ENCODE results near the gene RCOR2.

The RCOR2 gene

GRCh38 chr11:63922673-63923192, 5.8 kb upstream of the RCOR2 start:
- no peak for DNase-seq

GRCh38 chr11:63920939-63921417, 4.0 kb upstream of the RCOR2 start:
- no peak for DNase-seq

GRCh38 chr11:63920126-63920938, 3.4 kb upstream of the RCOR2 start:
- DNase-seq: no peak

- DNase-seq: peak; percentile 68
These were observed 2.5 kb upstream of the RCOR2 start for GRCh38 chr11:63919267-63920125.

GRCh38 chr11:63918507-63919191, 1.7 kb upstream of the RCOR2 start:
- DNase-seq: no peak

GRCh38 chr11:63917692-63918506, 935 bp upstream of the RCOR2 start:
- DNase-seq: peak; percentile 96

- DNase-seq: no peak
These were observed 765 bp downstream of the RCOR2 start for GRCh38 chr11:63915961-63916836.

- DNase-seq: no peak
These were observed 1.9 kb downstream of the RCOR2 start for GRCh38 chr11:63914896-63915691.

- DNase-seq: no peak
These were observed 2.8 kb downstream of the RCOR2 start for GRCh38 chr11:63913866-63914830.

- DNase-seq: no peak
These were observed 4.3 kb downstream of the RCOR2 start for GRCh38 chr11:63912678-63913077.

- no peak for DNase-seq
These were observed 5.1 kb downstream of the RCOR2 start for GRCh38 chr11:63911876-63912275.

GRCh38 chr11:63911440-63911839, 5.5 kb downstream of the RCOR2 start:
- no peak for DNase-seq

GRCh38 chr11:63910675-63911074, 6.3 kb downstream of the RCOR2 start:
- no peak for DNase-seq

GRCh38 chr11:63909591-63910506, 7.1 kb downstream of the RCOR2 start:
- peak; percentile 57 for DNase-seq

- no peak for DNase-seq
These were observed 8.1 kb downstream of the RCOR2 start for GRCh38 chr11:63908631-63909401.

- DNase-seq: no peak
These were observed 9.0 kb downstream of the RCOR2 start for GRCh38 chr11:63907808-63908530.

Measured in DMS 273 treated with DMSO at 0.1 percent for 48 hours (cell line).